GM19395 (cell line): ENCODE measurements around the gene GLIS1.

Source experiments
- ATAC-seq: cut with Tn5 transposase; IDR thresholded peaks from one replicate; pipeline ENCODE4 v1.9.1; 2021; ENCODE audit warnings: mild to moderate bottlenecking, moderate library complexity; ENCODE audit not compliant: unreplicated experiment

Gene GLIS1

DNA sequence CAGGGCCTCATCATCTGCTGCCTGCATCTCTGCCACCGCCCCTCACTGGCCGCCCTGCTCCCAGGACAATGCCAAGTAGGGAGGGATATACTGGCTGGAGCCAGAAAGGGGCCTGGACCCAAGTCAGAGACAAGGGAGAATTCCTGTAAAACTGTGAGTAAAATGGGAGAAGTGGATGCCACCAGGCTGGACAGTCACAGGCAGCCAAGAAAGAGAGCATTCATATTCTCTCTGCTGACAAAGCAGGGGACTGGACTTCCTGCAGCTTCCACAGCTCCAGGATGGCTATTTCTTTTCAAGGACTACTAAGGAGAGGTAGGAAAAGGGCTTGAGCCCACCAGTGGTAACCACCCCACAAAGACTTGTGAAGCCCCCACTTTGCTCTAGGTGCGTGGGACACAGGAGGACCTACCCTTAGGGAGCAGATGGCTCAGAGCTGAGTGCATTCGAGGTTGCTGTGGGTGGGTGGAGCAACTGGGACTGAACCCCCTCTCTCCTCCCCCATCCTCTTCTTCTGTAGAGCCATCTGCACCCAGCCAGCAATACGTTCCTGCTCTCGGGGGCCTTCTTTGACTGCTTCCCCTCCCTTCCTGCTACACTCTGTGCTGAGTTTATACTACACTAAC is 57.5 kb downstream of the GLIS1 start:
- ATAC-seq: no peak

- ATAC-seq: no peak
These were observed 58.1 kb downstream of the GLIS1 start for GRCh38 chr1:53680868-53681267.

DNA sequence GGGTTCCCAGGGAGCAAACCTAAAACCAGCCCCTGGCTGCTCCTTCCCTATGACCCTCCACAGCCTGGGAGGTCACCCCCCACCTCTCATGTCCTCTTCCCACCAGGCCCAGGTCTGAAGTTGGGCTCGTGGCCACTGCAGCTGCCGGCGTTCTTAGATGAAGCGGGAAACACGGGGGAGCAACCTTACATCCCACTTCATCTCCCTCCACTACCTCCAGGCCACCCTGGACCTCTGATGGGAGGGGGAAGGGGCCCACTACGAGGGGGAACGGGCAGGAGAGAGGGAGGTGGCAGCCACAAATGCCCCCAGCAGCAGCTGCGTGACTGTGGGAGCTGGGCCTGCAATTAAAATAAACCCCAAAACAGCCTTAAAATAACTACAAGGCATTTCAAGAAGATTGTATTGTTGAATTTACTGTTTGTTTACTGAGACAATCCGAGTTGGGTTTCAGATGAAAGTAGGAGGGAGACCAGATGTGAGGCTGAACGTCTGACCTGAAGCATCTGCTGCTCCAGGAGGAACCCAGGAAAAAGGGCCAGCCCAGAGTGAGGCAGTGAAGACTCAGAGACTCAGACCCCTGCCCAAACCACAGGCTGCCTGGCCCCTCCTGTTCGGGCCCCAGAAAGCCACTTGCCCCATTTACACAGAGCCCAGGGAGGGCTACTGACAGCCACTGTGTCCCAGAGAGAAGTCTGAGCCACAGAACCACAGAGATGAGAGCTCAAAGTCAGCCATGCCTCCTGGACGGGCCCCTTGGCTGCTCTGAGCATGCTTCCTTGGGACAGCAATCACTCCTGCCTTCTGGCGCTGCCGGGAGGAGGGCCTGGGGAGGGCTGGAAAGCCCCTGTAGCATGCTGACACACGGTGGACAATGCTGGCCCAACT is 59.8 kb downstream of the GLIS1 start:
- no peak for ATAC-seq

DNA sequence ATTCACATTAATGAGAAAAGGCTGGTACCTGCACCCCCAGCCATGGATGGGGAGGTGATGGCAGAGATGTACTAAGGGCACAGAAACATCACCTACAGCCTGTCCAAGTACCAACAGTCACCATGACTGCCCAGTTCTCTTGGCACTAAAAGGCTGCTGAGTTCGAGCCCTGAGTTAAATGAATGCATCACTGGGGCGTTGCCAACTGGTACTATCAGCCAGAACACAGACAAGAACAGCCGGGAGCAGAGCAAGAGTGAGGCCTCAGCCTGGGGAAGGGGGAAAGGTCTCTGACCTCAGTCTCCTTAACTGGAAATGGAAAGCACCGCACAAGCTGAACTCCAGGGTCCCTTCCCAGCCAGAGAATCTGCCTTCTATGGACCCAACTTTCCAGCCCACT is 60.5 kb downstream of the GLIS1 start:
- ATAC-seq: no peak

- no peak for ATAC-seq
These were observed 60.9 kb downstream of the GLIS1 start for GRCh38 chr1:53678046-53678445.

- ATAC-seq: no peak
These were observed 61.5 kb downstream of the GLIS1 start for GRCh38 chr1:53677486-53677885.

DNA sequence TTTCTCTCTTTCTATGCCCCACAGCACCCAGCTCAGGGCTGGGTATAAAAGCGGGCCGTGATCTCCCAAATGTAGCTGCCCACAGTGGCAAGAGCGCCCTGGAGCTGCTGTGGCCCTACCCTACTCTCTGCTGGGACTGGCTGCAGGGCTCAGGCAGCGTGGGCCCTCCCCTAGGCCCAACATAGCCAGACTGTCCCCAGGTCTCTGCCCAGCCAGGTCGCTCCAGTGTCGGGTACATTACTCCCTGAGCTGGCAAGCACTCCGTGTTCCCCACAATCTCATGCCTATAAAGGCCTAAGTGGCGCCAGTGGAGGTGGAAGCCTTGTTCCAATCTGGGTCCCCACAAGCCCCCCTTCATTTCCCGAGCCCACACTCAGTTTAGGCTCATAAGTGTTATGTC is 66.2 kb downstream of the GLIS1 start:
- no peak for ATAC-seq

DNA sequence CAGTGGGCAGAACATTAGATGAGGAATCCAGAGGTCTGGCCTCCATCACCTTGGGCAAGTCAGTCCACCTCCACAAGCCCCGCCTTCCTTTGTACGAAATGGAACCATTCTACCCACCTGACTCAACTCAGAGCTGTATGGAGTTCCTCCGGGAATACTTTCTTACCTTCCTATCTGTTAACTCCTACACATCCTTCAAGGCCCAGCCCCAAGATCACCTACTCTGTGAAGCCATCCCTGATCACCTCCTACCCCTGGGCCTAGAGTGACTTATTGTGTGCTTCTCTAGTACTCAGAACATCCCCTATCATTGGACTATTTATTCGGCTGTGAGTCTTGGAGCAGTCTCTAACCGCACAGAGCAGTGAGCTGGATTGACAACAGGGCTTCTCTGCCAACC is 66.7 kb downstream of the GLIS1 start:
- no peak for ATAC-seq

DNA sequence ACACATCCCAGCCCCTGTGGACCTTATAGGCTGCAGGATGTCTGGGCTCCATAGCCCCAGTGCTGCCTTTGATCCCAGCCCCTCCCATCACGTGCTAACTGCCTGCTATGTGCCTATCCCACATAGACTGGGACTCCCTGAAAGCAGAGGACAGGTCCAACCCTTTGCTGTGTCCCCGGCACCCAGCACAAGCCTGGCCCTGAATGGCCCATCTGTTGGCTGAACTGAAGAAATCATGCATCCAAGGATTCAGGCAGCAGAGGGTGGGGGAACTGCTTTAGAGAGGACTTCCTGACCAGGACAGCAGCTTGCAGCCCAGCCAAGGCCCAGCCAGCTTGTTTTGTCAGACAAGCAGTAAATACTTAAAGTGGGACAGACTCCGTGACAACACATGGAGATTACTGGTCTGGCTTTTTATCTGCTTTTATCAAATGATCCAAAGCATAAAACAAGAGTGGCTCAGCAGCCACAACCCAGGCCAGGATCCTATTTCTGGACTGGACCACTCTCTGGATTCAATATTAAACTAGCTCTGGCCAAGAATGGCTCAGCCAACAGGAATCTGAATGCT is 69.3 kb downstream of the GLIS1 start:
- ATAC-seq: no peak

DNA sequence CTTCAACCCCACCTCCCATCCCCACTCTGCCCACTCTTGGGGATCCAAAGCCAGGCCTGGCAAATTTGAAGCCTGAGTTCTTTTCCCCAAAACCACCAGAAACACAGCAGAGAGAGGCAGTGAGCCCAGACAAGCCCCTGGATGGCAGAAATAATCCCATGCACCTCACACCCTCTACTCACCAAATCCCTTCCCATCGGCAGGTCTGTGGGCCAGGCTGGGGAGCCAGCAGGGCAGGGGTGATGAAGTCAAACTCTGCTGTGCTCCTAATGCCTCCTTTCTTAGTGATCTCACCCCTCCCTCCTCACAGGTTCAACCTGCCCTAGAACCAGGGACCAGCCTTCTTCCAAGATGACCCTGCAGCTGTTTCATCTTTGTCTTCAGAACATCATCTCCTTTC is 72.4 kb downstream of the GLIS1 start:
- ATAC-seq: no peak

DNA sequence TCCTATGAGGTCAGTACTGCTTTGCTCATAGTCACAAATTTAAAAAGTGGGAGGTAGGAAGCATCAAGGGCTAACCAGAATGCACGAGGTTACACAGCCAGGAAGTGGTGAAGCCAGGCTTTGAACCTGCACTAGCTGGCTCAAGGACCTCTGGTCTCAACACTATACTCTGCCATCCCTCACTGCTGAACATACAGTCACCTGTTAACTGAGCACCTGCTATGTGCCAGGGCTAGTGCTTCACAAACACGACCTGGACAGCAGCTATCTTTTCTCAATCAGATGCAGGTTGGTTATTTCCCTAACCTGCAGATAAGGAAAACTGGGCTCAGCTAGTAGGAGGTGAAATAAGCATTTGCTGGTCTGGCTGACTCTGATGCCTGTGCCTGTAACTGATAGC is 73.0 kb downstream of the GLIS1 start:
- no peak for ATAC-seq

- ATAC-seq: no peak
These were observed 75.2 kb downstream of the GLIS1 start for GRCh38 chr1:53663529-53664300.

DNA sequence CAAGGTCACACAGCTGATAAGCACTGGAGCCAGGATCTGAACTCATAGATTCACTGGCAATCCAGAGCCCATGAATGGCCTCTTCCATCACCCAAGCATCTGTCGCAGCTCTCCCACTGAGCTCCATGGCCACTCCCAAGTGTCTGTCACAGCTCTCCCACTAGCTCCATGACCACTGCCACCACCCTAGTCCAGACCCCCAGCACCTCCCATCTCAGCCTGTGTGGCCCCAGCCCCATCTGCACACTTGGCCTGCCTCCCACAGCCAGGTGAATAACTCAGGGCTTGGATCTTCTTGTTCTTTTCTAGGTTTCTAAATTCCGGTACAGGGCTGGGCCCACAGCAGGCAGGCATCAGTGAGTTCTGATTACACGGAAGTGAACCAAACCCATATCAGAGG is 76.0 kb downstream of the GLIS1 start:
- ATAC-seq: no peak

- no peak for ATAC-seq
These were observed 76.8 kb downstream of the GLIS1 start for GRCh38 chr1:53662169-53662568.

- no peak for ATAC-seq
These were observed 77.5 kb downstream of the GLIS1 start for GRCh38 chr1:53661496-53661895.

DNA sequence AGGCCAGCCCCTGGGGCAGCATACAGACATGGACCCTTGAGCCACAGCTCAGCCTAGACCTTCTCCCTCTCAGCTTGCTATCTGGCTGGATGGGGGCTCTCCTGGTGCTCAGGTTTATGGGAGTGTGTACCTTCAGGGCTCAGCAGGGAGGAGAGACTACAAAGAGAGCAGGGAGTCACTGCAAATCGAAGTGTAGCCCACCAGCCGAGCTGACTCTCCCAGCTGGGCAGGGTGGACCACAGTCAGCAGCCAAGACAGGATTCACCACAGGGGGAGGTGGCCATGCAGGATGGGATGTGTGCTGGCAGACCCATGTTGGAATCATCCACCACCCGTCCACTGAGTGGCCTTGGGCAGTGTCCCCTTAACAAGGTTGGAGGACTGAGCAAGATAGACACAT is 78.3 kb downstream of the GLIS1 start:
- ATAC-seq: no peak

- ATAC-seq: no peak
These were observed 79.5 kb downstream of the GLIS1 start for GRCh38 chr1:53659436-53659835.

DNA sequence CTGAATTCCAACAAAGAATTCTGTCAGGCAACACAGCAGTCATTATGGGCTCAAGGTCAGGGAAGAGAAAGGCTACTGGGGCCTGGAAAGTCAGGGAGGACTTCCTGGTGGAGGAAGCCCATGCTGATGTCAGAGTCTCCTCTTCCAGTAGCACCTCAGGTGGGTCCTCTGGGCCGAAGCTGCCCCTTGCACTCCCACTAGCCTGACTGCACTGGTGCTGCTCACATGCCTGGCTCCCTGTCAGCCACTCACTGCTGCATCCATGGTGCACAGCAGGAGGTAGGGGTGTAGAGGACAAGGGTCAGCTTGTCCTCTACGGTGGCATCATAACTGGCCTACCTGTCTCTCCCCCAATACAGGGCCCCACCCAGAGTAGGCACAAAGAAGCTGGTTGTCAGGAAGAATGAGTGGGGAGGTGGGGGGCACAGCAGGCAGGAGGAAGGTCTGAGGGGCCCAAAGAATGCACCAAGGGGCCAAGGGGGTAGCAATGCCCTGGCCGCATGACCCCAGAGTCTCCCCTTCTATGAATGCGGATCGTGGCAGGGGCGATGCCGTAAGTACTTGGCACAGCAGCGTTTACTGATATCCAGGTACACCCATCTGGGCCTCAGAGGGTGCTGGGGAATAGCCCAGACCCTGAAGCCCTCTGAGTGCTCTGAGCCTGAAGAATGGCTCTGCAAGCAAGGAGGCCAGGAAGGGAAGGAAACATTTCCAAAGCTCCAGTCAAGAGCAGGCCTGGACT is 80.3 kb downstream of the GLIS1 start:
- ATAC-seq: no peak

DNA sequence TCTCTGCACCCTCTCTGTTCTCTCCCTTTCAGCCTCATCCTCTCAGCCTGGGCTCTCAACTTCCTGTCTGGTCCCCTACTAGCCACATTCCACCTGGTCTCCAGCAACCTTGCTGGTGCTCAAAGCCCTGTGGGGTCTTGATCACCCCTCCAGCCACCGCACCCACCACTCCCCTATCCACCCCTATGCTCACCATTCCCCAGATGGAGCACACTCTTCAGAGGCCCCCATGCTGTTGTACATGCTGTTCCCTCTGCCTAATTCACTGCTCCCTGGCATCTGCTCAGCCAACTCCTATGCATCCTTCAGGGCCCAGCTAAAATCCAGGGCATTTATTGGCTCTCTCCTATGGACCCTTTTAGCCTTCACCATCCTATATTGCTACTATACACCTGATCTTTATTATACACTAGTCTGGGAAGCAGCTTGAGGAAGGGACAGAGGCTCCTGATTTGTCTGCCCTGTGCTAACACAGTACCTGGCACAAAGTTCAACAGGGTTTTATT is 81.0 kb downstream of the GLIS1 start:
- no peak for ATAC-seq

DNA sequence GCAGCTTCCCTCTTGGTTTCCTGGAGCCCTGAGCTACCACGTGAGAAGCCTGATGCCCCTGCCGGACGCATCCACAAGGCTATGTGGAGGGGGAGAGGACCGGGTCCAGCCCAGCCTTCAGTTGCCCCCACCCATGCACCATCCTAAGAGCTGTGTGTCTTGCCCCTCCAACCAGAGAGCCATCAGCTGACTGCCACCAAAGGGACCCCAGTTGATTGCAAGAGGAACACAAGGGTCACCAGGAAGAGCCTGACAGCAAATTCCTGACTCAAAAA is 81.5 kb downstream of the GLIS1 start:
- no peak for ATAC-seq
